T-helper 2 cell (primary cell): ENCODE results near the gene RSBN1L.

Experiments
- DNase-seq, 5 experiments: peaks; one replicate each; pipeline versions ENCODE4 v3.0.0 to v3.0.0-alpha.2; 2012 to 2022

Gene RSBN1L

GRCh38 chr7:77811516-77812289 lies 115.4 kb downstream of the RSBN1L start:
- no peak for DNase-seq

GRCh38 chr7:77812290-77812685 lies 116.0 kb downstream of the RSBN1L start:
- no peak for DNase-seq

GRCh38 chr7:77813180-77813579 lies 116.9 kb downstream of the RSBN1L start:
- DNase-seq: no peak

GRCh38 chr7:77819021-77819420 lies 122.8 kb downstream of the RSBN1L start:
- no peak for DNase-seq

- DNase-seq: no peak
Observed at GRCh38 chr7:77820967-77821366, 124.7 kb downstream of the RSBN1L start.

- DNase-seq: no peak
Observed at GRCh38 chr7:77822269-77822668, 126.0 kb downstream of the RSBN1L start.

- DNase-seq: no peak
Observed at GRCh38 chr7:77823787-77824186, 127.5 kb downstream of the RSBN1L start.

GRCh38 chr7:77824636-77825035 lies 128.4 kb downstream of the RSBN1L start:
- no peak for DNase-seq

- DNase-seq: no peak
Observed at GRCh38 chr7:77825131-77825530, 128.9 kb downstream of the RSBN1L start.

- no peak for DNase-seq
Observed at GRCh38 chr7:77826300-77826699, 130.0 kb downstream of the RSBN1L start.

GRCh38 chr7:77827999-77828398 lies 131.7 kb downstream of the RSBN1L start:
- DNase-seq: no peak

- peak in 1 of 5 experiments; percentile 66 for DNase-seq
Observed at GRCh38 chr7:77830649-77831355, 134.5 kb downstream of the RSBN1L start.

- DNase-seq: peak in 2 of 5 experiments; percentile 13 to 85
Observed at GRCh38 chr7:77831481-77831880, 135.2 kb downstream of the RSBN1L start.

- no peak for DNase-seq
Observed at GRCh38 chr7:77831953-77832352, 135.7 kb downstream of the RSBN1L start.
